Measurements from ENCODE around the gene GRID2. TPM values are rescaled to one million over a fixed set of nuclear protein-coding genes. Genes with fewer than 3 reads are reported as not detected.

GRID2 gene
- total and polyA plus RNA-seq, 10 of the 15 experiments (the other 5 are each of a cell fraction or from before 2014, with no cell fraction given): not detected

GRCh38 chr4:93744961-93745360 lies 1441.2 kb downstream of the GRID2 start:
- Histone ChIP-seq H3K9ac (ENCODE audit: control insufficient read depth, insufficient read depth, low read length) (no peak overlapping the region), H3K4me3 (no peak overlapping the region), H3K27ac (ENCODE audit: control insufficient read depth, insufficient read depth) (no peak overlapping the region), H3K27me3 (replicated peaks in 1 of 2; ENCODE audit: control insufficient read depth in 2 of 2, insufficient read depth in 2 of 2, low read length in 1 of 2) (no peaks in the 10 kb centered on the region), H3K4me2 (ENCODE audit: control insufficient read depth, insufficient read depth) (no peak overlapping the region), H2AFZ (ENCODE audit: control insufficient read depth, low read depth, low read length) (no peak overlapping the region), H3K79me2 (ENCODE audit: control insufficient read depth, insufficient read depth, low read length) (no peaks in the 10 kb centered on the region), H3K4me1 (ENCODE audit: control insufficient read depth, insufficient read depth, low read length) (peaks cover 7% of the 10 kb centered on the region; the same call in 1 of the 2 replicates), H4K20me1 (ENCODE audit: control insufficient read depth, insufficient read depth) (no peaks in the 10 kb centered on the region), H3K9me3 (replicated peaks; ENCODE audit: control insufficient read depth, insufficient read depth, low read length) (no peaks in the 10 kb centered on the region; the same call in 2 of the 3 replicates), H3K36me3 (ENCODE audit: control insufficient read depth in 2 of 2, insufficient read depth in 2 of 2, low read length in 1 of 2) (no peaks in the 10 kb centered on the region)
- ChIA-PET SMC1A (ENCODE audit: uncharacterized antibody, unreplicated experiment) (interaction anchor here (0.8 to 2.8 kb wide), 9 partner anchors 10 to 80 kb away, joined by 3 to 11 read pairs (median 3); no protein-coding TSS in a partner anchor), RAD21 (ENCODE audit: unreplicated experiment) (interaction anchor here (0.8 to 1.6 kb wide), 3 partner anchors 8 to 34 kb away, joined by 3 to 8 read pairs (median 3); no protein-coding TSS in a partner anchor), POLR2A (no interaction called here), CTCF (interaction anchor here (1.3 to 2.0 kb wide), 3 partner anchors 17 to 35 kb away, joined by 3 to 10 read pairs (median 9); no protein-coding TSS in a partner anchor)
- FAIRE-seq: no peak
- TF ChIP-seq STAT1 (conservative IDR thresholded peaks at IDR 0.05) (no peak), E2F4 (IDR thresholded peaks at IDR 0.05; ENCODE audit: low read depth, low read length) (no peak), FOS (IDR thresholded peaks at IDR 0.05; ENCODE audit: borderline replicate concordance, extremely low read depth, insufficient read length) (no peak), SP1 (IDR thresholded peaks at IDR 0.05; ENCODE audit: low read depth, low read length) (no peak), CEBPZ (IDR thresholded peaks at IDR 0.05; ENCODE audit: low read depth, low read length) (no peak)
- no TSS peak for BruUV-seq (replicated peaks)
- intact Hi-C loops (cut with micrococcal nuclease; ENCODE audit: unreplicated experiment) (no loop called here), in situ Hi-C loops (cut with MboI) (no loop called here)
- no peak for ATAC-seq
- 32% methylated on average over 2 of the region's 2 CpGs for WGBS (ENCODE audit: insufficient coverage, insufficient replicate concordance, low lambda C conversion rate, missing lambda C conversion rate)
- DNase-seq (ENCODE audit: low read depth, low spot score): no peak

Measured in GM12878 (cell line).